Gastrocnemius medialis (tissue), 4 donors: ENCODE results near the gene FAM3D. TPM values are rescaled to one million over a fixed set of nuclear protein-coding genes. Genes with fewer than 3 reads are reported as not detected.

ENCODE experiments used
- total RNA-seq, 4 donors: library from RNA; depleted of rRNA; stranded (reverse); fragments of >200 nt; gene quantifications; one replicate each; pipeline versions ENCODE4 v1.1.0 to v1.2.3, GENCODE V29; 2016

FAM3D gene
- total RNA-seq, 4 donors from 2014 or later = 0.83 TPM; not detected in 3

Other genes starting within 250 kb of the FAM3D start
- 100 to 1,000 TPM; 131 to 195 (median 169) TPM for gene PDHB, start 232.9 kb downstream of the FAM3D start, total RNA-seq
- 1 to 10 TPM; 4.3 to 8.3 (median 5.8) TPM for gene KCTD6, start 174.7 kb downstream of the FAM3D start, total RNA-seq
- 10 to 100 TPM in 1 of 4 donors, 1 to 10 TPM in 3; 1.6 to 10.4 (median 5.7) TPM for gene ACOX2, start 129.6 kb downstream of the FAM3D start, total RNA-seq
- gene FAM107A, start 89.4 kb downstream of the FAM3D start, total RNA-seq = 10 to 100 TPM; 21.1 to 28.5 (median 27.6) TPM